HepG2 (cell line): ENCODE data around the gene NEK8. TPM values are rescaled to one million over a fixed set of nuclear protein-coding genes. Genes with fewer than 3 reads are reported as not detected.

Experiments used
- FOXM1 ChIP-seq: sonication (generic); formaldehyde crosslinking; IDR thresholded peaks from 2 replicates; pipeline ENCODE4 v1.5.0; 2020; ENCODE audit warnings: missing genetic modification reagents
- IRF1 ChIP-seq: sonication (generic); formaldehyde crosslinking; IDR thresholded peaks from 2 replicates; pipeline ENCODE4 v1.4.0; 2020; ENCODE audit warnings: low read depth, mild to moderate bottlenecking, missing genetic modification reagents
- KAT2B ChIP-seq: fragments of 150-350 bp; IDR thresholded peaks from 2 replicates; pipeline ENCODE4 v1.6.1; 2014; ENCODE audit warnings: low read depth, low read length, borderline replicate concordance
- MAFG ChIP-seq: sonication (generic); formaldehyde crosslinking; IDR thresholded peaks from 2 replicates; pipeline ENCODE4 v1.5.1; 2020; ENCODE audit warnings: mild to moderate bottlenecking, missing genetic modification reagents
- NR1H2 ChIP-seq: sonication (generic); formaldehyde crosslinking; IDR thresholded peaks from 2 replicates; pipeline ENCODE4 v1.8.1; 2022; ENCODE audit warnings: low read depth, missing genetic modification reagents, borderline replicate concordance
- RERE ChIP-seq: IDR thresholded peaks from 2 replicates; pipeline ENCODE4 v1.6.1; 2016; ENCODE audit warnings: low read depth, missing genetic modification reagents, missing compliant biosample characterization
- ZBTB34 ChIP-seq: sonication (generic); formaldehyde crosslinking; IDR thresholded peaks from 2 replicates; pipeline ENCODE4 v1.8.0; 2022; ENCODE audit warnings: mild to moderate bottlenecking, missing genetic modification reagents
- ZNF331 ChIP-seq: sonication (generic); formaldehyde crosslinking; IDR thresholded peaks from 2 replicates; pipeline ENCODE4 v1.4.0; 2020; ENCODE audit warnings: missing genetic modification reagents
- ZNF343 ChIP-seq: sonication (generic); formaldehyde crosslinking; IDR thresholded peaks from 2 replicates; pipeline ENCODE4 v1.4.0; 2020; ENCODE audit warnings: mild to moderate bottlenecking, missing genetic modification reagents
- ZNF503 ChIP-seq: sonication (generic); formaldehyde crosslinking; IDR thresholded peaks from 2 replicates; pipeline ENCODE4 v1.4.0; 2020; ENCODE audit warnings: missing genetic modification reagents
- ZNF609 ChIP-seq: sonication (generic); formaldehyde crosslinking; IDR thresholded peaks from 2 replicates; pipeline ENCODE4 v1.4.0; 2020; ENCODE audit warnings: mild to moderate bottlenecking, missing genetic modification reagents, borderline replicate concordance
- ZNF747 ChIP-seq: sonication (generic); formaldehyde crosslinking; IDR thresholded peaks from 2 replicates; pipeline ENCODE4 v1.8.1; 2023; ENCODE audit warnings: missing genetic modification reagents, mild to moderate bottlenecking, borderline replicate concordance
- polyA plus RNA-seq, 8 experiments: library from polyadenylated mRNA; depleted of rRNA in 3 of 8; stranded (reverse) in 7 of 8; unstranded in 1 of 8; fragments of >200 nt; fragmentation: Illumina TruSeq in 4 of 8; extraction: Trizol in 4 of 8; gene quantifications; 2 replicates each; pipeline versions ENCODE4 v1.2.1 to v1.2.3, GENCODE V29; 2011 to 2016; ENCODE audit warnings: low read depth in 4 of 8, missing spikeins in 1 of 8, mixed read lengths in 1 of 8; ENCODE audit not compliant: insufficient read depth in 1 of 8
- total RNA-seq, 5 experiments: library from RNA; depleted of rRNA; stranded (reverse); fragments of >200 nt; fragmentation: Illumina TruSeq; extraction: Trizol; gene quantifications; 2 replicates each; pipeline ENCODE4 v1.2.3, GENCODE V29; 2016; ENCODE audit warnings: low read depth in 1 of 5

Gene NEK8
- total and polyA plus RNA-seq, 2 of the 13 experiments (the other 11 are each of a cell fraction or from before 2014, with no cell fraction given) = 5.8 to 13.5 TPM

GRCh38 chr17:28698253-28698941, 30.2 kb upstream of the NEK8 start (continued):
- TF ChIP-seq ZNF609 (peak; percentile 69; the same call in 1 of the 2 replicates), MAFG (no peak), NR1H2 (CRISPR knock-in tag) (no peak), FOXM1 (CRISPR knock-in tag) (no peak), IRF1 (CRISPR knock-in tag) (no peak), ZNF747 (peak; percentile 88; the same call in 1 of the 2 replicates), ZNF331 (CRISPR knock-in tag) (peak; percentile 86), ZBTB34 (CRISPR knock-in tag) (peak; percentile 91), RERE (CRISPR knock-in tag) (peak; percentile 31; the same call in 1 of the 2 replicates), KAT2B (no peak), ZNF343 (CRISPR knock-in tag) (peak; percentile 43; the same call in 1 of the 2 replicates), ZNF503 (CRISPR knock-in tag) (peak; percentile 73; the same call in 1 of the 2 replicates)
